Measurements from ENCODE around the gene XIAP.
A peak's percentile ranks its signal among the peaks of the same experiment; 100 is the strongest.
"Not testable (repeated sequence)": the region's sequence is repeated elsewhere in the genome, so short reads cannot be mapped to it uniquely, and the experiment has no call there.

Gene XIAP

DNA sequence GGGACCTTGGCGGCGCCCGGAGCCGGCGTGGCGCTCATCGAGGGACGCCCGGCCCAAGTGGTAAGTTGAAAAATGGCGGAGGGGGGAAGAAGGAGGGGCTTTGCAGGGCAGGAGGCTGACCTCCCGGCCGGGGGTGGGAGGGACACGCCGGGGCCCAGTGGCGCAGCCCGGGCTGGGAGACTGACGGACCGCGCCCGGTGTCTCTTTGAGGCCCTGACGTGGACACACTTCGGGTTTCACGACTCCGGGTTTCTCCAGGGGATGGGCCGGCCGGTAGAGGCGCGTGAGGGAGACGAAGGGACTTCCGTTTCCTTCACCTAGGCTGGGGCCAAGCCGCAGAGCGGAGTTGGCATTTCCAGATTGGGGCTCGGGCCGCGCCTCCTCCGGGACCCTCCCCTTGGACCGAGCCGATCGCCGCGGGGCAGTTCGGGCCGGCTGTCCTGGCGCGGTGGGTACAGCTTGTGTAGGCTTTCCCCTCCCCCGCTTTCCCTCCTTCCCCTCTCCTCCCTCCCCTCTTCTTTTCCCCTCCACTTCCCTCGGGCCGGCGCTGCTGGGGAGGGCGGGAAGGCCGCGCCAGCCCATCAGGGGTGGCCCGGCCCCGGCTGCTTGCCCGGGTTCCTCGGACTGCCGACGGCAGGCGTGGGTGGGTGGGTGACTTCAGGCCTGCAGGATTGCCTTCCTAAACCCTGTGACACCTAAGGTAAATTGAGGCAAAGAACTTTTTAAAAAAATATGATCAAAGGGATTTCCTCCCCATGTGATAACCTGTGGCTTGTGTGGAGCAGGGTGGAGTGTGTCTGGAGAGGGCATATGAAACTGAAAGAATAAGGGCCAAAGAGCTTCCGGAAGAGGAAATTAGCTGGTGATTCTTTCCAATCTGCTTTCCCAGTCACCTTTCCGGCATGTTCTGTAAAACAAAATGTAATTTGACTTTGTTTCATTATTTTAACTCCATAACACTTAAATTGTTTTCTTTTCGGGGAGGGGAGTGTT is at the start of gene XIAP:
Gene XIAP (plus strand): TSS at position 208 of the 993 bp plus-strand sequence. CDS start 25,610 bp downstream, outside the sequence.
- no peaks in the 10 kb centered on the region for H3K9me3 Mint-ChIP-seq
- peak within 1 kb of the TSS; percentile 95 to 97 for H3K27ac Mint-ChIP-seq
- peaks cover 17% of the 10 kb centered on the region for H3K4me1 Mint-ChIP-seq
- H3K27me3 Mint-ChIP-seq = no peaks in the 10 kb centered on the region
- DNase-seq (peak; percentile 79 to 83), ATAC-seq (peak; percentile 90)
- H3K4me3 Mint-ChIP-seq = peak within 1 kb of the TSS; percentile 87 to 95

DNA sequence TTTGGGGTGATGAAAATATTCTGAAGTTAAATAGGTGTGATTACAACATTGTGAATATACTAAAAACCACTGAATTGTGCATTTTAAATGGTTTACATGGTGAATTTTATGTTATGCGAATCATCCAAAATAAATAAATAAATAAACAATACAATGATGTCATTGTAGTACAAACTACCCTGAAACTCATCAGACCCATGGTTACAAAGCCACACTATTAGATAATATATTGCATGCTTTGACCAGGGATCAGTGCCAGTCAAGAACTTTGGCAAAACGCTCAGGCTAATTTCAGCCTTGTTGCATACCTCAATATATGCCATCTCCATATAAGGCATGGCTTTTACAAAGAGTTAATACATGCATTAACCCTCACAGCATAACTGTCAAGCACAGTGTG is 45.5 kb upstream of the XIAP start:
- no peaks in the 10 kb centered on the region for H3K27me3 Mint-ChIP-seq
- no peak overlapping the region for H3K27ac Mint-ChIP-seq
- DNase-seq = no peak
- no peak overlapping the region for H3K4me3 Mint-ChIP-seq
- no peaks in the 10 kb centered on the region for H3K4me1 Mint-ChIP-seq
- no peak for ATAC-seq
- H3K9me3 Mint-ChIP-seq = no peaks in the 10 kb centered on the region

DNA sequence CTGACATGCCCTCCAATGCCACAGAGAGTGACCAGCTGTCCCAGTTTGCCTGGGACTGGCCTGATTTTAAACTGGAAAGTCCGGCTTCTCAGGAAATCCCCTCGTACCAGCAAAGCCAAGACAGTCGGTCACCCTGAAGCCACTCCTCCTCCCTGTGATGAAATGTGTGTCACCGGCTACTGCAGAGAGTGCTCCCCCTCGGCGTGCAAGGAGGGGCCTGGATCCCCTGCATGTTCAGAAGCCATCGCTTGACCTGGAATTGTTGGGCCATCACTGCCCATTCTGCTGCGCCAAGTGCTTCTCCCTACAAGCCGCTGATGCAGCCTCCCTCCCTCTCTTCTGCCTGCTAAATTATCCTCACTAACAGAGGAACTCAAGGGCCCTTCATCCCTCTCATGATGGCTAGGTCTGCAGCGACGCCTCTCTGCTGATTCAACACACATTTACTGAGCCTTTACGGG is 44.9 kb upstream of the XIAP start:
- not testable (repeated sequence) for DNase-seq, H3K27ac Mint-ChIP-seq, H3K4me3 Mint-ChIP-seq, H3K9me3 Mint-ChIP-seq, H3K4me1 Mint-ChIP-seq, H3K27me3 Mint-ChIP-seq, ATAC-seq

DNA sequence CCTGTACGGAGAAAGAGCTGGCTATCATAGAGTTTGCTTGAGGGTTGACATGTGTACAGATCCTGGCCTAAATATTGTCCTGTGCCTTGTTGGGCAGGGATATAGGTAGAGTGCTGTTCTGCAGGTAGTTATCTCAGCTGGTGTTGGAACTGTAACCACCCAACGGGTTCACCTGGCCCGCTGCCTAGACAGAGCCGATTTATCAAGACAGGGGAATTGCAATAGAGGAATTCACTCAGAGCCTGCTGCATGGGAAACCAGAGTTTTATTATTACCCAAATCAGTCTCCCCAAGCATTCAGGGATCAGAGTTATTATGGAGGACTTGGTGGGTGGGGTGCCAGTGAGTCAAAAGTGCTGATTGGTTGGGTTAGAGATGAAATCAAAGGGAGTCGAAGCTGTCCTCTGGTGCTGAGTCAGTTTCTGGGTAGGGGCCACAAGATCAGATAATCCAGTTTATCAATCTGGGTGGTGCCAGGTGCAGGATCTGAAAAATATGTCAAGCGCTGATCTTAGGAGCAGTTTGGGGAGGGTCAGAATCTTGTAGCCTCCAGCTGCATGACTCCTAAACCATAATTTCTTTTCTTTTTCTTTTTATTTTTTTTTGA is 42.5 kb upstream of the XIAP start:
- H3K4me1 Mint-ChIP-seq = no peaks in the 10 kb centered on the region
- no peaks in the 10 kb centered on the region for H3K27me3 Mint-ChIP-seq
- no peak overlapping the region for H3K27ac Mint-ChIP-seq
- no peaks in the 10 kb centered on the region for H3K9me3 Mint-ChIP-seq
- ATAC-seq (no peak), DNase-seq (no peak)
- H3K4me3 Mint-ChIP-seq = no peak overlapping the region

DNA sequence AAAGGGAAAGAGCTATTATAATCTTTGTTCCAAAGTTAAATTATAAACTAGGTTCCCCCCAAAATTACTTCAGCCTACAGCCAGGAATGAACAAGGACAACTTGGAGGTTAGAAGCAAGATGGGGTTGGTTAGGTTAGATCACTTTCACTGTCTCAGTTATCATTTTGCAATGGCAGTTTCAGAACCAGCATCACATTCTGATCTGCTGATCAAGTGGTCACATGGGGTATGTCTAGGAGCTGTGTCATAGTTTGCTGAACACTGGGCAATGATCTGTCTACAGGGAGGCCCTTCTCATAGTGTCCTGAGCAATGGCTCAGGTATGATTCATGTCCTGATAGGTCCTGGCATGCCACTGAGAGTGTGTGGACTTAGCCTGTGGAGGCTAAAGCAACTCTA is 41.6 kb upstream of the XIAP start:
- Mint-ChIP-seq H3K4me1 (no peaks in the 10 kb centered on the region), H3K27me3 (no peaks in the 10 kb centered on the region), H3K4me3 (no peak overlapping the region), H3K9me3 (no peaks in the 10 kb centered on the region), H3K27ac (no peak overlapping the region)
- ATAC-seq = no peak
- DNase-seq = no peak

DNA sequence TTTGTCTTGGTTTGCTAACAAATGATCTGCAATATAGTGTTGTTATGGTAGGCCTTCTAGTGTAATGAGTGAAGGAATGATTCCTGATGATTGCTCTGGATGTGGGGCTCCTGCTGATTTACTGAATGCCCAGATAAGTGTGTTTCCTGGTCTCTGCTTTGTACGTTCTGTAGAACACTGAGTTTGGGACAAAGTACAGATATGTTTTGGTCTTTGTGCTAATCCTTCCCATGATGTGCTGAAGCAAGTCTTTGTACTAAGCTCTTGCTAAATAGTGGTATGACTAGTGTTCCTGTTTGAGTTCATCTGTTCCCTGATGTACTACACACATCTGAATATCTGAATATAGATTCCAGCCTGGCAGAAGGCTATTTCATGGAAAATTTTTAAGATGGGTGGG is 36.9 kb upstream of the XIAP start:
- Mint-ChIP-seq H3K27me3 (no peaks in the 10 kb centered on the region), H3K9me3 (no peaks in the 10 kb centered on the region), H3K4me3 (no peak overlapping the region), H3K27ac (no peak overlapping the region), H3K4me1 (no peaks in the 10 kb centered on the region)
- ATAC-seq (no peak), DNase-seq (no peak)

DNA sequence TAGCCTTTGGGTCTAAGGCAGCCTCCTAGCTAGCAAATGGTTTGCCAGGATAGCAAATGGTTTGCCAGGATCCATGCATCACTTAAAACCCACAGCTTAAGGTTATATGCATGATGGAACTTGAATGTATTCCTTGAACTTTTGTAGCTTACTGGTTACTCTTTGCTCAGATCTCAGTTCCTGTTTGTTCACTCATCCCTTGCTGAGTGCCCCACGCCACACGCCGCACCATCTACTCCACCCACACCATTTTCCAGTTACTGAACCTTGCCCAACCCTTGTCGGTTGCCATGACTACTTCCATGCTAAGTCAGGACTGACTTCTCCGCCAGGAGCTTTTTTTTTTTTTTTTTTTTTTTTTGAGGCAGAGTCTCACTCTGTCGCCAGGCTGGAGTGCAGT is 29.5 kb upstream of the XIAP start:
- Mint-ChIP-seq H3K4me3 (no peak overlapping the region), H3K9me3 (no peaks in the 10 kb centered on the region), H3K27me3 (peaks cover 8% of the 10 kb centered on the region), H3K4me1 (no peaks in the 10 kb centered on the region), H3K27ac (no peak overlapping the region)
- DNase-seq (no peak), ATAC-seq (no peak)

DNA sequence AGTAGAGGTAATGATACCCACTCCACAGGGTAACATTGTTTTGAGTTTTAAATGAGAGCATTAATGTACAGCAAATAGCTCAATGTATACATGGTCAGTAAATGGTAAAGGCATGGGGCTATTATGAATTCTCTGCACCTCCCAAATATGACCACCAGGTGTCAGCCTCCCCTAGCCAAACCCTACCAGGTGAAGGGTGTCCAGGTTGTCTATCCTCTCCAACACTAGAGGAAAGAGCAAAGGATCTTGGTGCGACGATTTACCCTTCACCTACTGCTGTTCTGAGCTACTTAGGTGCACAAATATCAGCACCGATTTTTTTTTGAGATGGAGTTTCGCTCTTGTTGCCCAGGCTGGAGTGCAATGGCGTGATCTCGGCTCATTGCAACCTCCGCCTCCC is 26.5 kb upstream of the XIAP start:
- no peak overlapping the region for H3K27ac Mint-ChIP-seq
- no peak overlapping the region for H3K4me3 Mint-ChIP-seq
- H3K4me1 Mint-ChIP-seq = no peaks in the 10 kb centered on the region
- no peaks in the 10 kb centered on the region for H3K9me3 Mint-ChIP-seq
- peaks cover 8% of the 10 kb centered on the region for H3K27me3 Mint-ChIP-seq
- ATAC-seq = peak; percentile 93
- peak; percentile 57 to 60 for DNase-seq

DNA sequence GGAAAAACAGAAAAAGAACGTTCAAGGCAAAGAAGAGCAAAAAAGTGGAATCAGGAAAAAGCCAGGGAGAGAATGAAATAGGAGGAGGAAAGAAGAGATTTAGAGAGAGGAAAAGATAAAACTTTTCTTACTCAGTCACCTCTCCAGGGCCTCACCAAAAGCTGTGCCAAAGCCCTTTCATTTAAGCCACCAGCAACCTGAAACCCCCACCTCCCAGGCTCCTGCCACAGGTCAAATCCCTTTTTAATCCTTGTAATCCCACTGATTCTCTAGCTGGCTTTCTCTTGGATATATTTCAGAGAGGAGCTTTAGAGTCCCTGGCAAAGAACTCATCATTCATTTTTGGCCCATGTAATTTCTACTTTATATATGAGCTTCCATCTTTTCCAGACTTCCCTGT is 25.7 kb upstream of the XIAP start:
- no peak overlapping the region for H3K27ac Mint-ChIP-seq
- no peaks in the 10 kb centered on the region for H3K9me3 Mint-ChIP-seq
- ATAC-seq = no peak
- DNase-seq = no peak
- H3K4me1 Mint-ChIP-seq = no peaks in the 10 kb centered on the region
- no peak overlapping the region for H3K4me3 Mint-ChIP-seq
- peaks cover 8% of the 10 kb centered on the region for H3K27me3 Mint-ChIP-seq

DNA sequence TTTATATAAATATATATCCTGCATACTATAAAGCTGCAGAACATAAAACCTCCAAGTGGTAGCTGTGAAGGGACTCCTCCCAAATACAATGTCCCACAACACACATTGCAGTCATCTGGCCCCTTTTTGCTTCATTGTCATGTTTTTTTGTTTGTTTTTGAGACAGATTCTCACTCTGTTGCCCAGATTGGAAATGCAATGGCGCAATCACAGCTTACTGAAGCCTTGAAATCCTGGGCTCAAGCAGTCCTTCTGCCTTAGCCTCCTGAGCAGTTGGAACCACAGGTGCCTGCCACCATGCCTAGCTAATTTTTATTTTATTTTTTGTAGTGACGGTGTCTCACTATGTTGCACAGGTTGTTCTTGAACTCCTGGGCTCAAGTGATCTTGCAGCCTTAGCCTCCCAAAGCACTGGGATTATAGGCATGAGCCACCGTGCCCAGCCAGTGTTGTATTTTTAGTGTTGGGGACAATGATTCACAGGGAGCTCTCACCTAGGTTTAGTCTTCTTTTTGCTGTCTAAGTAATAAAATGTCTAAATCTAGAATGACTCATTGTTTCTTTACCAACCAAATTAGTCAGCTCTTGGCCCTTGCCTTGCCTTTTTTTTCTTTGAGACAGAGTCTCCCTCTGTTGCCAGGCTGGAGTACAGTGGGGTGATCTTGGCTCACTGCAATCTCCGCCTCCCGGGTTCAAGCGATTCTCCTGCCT is 24.0 kb upstream of the XIAP start:
- peak; percentile 84 for ATAC-seq
- Mint-ChIP-seq H3K4me3 (no peak overlapping the region), H3K4me1 (no peaks in the 10 kb centered on the region), H3K27me3 (peaks cover 8% of the 10 kb centered on the region), H3K27ac (no peak overlapping the region), H3K9me3 (no peaks in the 10 kb centered on the region)
- peak in 1 of 2 donors; percentile 17 for DNase-seq

DNA sequence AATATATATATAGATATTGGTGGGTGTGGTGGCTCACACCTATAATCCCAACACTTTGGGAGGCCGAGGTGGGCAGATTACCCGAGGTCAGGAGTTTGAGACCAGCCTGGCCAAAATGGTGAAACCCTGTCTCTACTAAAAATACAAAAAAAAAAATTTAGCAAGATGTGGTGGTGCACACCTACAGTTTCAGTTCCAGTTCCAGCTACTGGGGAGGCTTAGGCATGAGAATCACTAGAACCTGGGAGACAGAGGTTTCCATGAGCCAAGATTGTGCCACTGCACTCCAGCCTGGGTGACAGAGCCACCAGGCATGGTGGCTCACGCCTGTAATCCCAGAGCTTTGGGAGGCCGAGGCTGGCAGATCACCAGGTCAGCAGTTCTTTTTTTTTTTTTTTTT is 14.7 kb upstream of the XIAP start:
- ATAC-seq, DNase-seq, H3K4me1 Mint-ChIP-seq, H3K9me3 Mint-ChIP-seq, H3K27ac Mint-ChIP-seq, H3K4me3 Mint-ChIP-seq, H3K27me3 Mint-ChIP-seq: not testable (repeated sequence)

DNA sequence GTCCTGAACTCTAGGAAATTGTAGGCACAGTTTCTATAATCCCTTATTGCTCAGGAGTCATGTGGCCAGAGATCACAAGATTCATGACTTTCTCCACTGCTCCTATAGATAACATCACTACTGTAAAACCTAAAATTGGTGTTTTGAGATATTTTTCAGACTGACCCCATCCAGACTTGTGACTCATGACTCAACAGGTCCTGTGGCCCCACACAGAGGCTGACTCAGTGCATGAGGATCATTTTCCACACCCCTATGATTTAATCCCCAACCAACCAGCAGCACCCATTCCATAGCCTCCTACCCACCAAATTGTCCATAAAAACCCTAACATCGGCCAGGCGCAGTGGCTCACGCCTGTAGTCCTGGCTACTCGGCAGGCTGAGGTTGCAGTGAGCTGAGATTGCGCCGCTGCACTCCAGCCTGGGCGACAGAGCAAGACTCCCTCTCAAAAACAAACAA is 13.2 kb upstream of the XIAP start:
- Mint-ChIP-seq H3K4me3 (no peak overlapping the region), H3K27ac (no peak overlapping the region), H3K9me3 (no peaks in the 10 kb centered on the region), H3K27me3 (no peaks in the 10 kb centered on the region), H3K4me1 (peaks cover 5% of the 10 kb centered on the region)
- DNase-seq (no peak), ATAC-seq (no peak)

DNA sequence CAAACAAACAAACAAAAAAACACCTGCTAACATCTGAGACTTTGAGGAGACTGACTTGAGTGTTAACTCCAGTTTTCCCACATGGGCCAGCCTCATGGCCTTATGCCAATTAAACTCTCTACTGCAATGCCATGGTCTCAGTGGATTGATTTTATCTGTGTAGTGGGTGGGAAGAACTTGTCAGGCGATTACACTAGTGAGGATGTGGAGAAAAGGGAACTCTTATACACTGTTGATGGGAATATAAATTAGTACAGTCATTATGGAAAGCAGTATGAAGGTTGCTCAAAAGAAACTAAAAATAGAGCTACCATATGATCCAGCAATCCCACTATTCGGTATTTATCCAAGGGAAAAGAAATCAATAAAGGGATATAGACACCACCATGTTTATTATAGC is 12.8 kb upstream of the XIAP start:
- Mint-ChIP-seq H3K9me3 (no peaks in the 10 kb centered on the region), H3K4me3 (no peak overlapping the region), H3K4me1 (peaks cover 5% of the 10 kb centered on the region), H3K27ac (no peak overlapping the region), H3K27me3 (no peaks in the 10 kb centered on the region)
- ATAC-seq = no peak
- no peak for DNase-seq

DNA sequence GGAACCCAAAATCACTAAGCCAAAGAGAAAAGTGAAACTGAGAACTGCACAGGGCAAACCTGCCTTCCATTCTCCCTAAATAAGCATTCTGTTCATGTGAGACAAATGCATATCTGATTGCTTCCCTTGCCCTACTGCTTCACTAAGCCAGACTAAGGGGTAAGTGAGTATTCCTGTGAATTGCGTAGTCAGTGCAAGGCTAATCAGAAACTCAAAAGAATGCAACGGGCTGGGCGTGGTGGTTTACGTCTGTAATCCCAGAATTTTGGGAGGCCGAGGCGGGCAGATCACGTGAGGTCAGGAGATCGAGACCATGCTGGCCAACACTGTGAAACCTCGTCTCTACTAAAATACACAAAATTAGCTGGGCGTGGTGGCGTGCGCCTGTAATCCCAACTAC is 10.8 kb upstream of the XIAP start:
- DNase-seq (no peak), ATAC-seq (no peak)
- H3K9me3 Mint-ChIP-seq = no peaks in the 10 kb centered on the region
- peaks cover 5% of the 10 kb centered on the region for H3K4me1 Mint-ChIP-seq
- no peaks in the 10 kb centered on the region for H3K27me3 Mint-ChIP-seq
- H3K4me3 Mint-ChIP-seq = no peak overlapping the region
- no peak overlapping the region for H3K27ac Mint-ChIP-seq

DNA sequence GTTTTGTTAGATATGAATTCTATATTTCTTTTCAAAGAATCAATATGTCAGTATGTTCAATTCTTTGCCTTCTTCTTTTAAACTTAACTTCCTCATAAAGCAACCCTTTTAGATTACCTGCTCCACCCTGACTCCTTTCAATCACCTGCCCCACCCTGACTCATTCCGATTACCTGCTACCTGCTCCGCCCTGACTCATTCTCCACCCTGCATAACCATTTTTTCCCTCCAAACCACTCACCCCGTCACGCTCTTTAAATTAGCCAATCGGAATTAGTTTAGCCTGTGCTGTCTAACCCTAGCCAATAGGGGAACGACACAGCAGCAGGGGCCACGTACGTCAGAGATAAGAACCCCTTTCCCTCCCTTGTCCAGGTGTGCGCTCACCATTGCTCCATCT is 9.9 kb upstream of the XIAP start:
- DNase-seq, ATAC-seq, H3K27ac Mint-ChIP-seq, H3K27me3 Mint-ChIP-seq, H3K4me3 Mint-ChIP-seq, H3K9me3 Mint-ChIP-seq, H3K4me1 Mint-ChIP-seq: not testable (repeated sequence)

DNA sequence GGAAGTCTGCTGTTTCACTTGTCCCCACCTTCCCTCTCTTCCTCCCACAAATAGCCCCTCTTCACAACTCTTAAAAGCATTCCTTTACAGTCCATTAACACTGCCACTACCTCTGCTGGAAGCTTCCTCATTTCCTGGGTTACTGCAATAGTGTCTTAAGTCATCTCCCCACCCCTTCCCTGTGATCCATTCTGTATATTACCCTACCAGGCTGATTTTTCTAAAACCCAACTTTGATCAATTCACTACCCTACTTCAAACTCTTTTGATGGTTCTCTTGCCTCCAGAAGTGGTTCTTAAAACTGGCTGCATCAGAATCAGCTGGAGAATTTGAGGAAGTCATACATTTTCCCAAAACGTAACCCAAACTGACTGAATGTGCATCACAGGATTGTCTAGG is 8.8 kb upstream of the XIAP start:
- H3K27me3 Mint-ChIP-seq = no peaks in the 10 kb centered on the region
- no peak for DNase-seq
- ATAC-seq = no peak
- no peak overlapping the region for H3K4me3 Mint-ChIP-seq
- peaks cover 5% of the 10 kb centered on the region for H3K4me1 Mint-ChIP-seq
- no peaks in the 10 kb centered on the region for H3K9me3 Mint-ChIP-seq
- H3K27ac Mint-ChIP-seq = no peak overlapping the region
